Mesothelial cell of epicardium (in vitro differentiated cells): ENCODE results near the gene ZBTB32. TPM values are rescaled to one million over a fixed set of nuclear protein-coding genes. Genes with fewer than 3 reads are reported as not detected.
A peak's percentile ranks its signal among the peaks of the same experiment; 100 is the strongest.

Source experiments
- DNase-seq, 2 experiments: peaks; one replicate each; pipeline ENCODE4 v3.0.0; 2021; ENCODE audit warnings: low spot score in 2 of 2; ENCODE audit not compliant: unreplicated experiment in 2 of 2
- H3K27ac Mint-ChIP-seq: 2 replicates; pipeline ENCODE4 v1.8.0; 2021; ENCODE audit warnings: mixed read lengths
- H3K27me3 Mint-ChIP-seq: 2 replicates; pipeline ENCODE4 v1.8.0; 2021; ENCODE audit warnings: low read depth, mixed read lengths
- H3K36me3 Mint-ChIP-seq: 2 replicates; pipeline ENCODE4 v1.8.0; 2021; ENCODE audit warnings: mixed read lengths
- H3K4me1 Mint-ChIP-seq: 2 replicates; pipeline ENCODE4 v1.8.0; 2021; ENCODE audit warnings: mixed read lengths
- H3K4me3 Mint-ChIP-seq: 2 replicates; pipeline ENCODE4 v1.8.0; 2021; ENCODE audit warnings: mild to moderate bottlenecking, moderate library complexity, mixed read lengths
- H3K9me3 Mint-ChIP-seq: 2 replicates; pipeline ENCODE4 v1.8.0; 2021; ENCODE audit warnings: mixed read lengths
- CTCF ChIP-seq: fragments of 200-600 bp; sonication (generic); IDR thresholded peaks from one replicate; pipeline ENCODE4 v1.5.0; 2021; ENCODE audit warnings: antibody characterized with exemption; ENCODE audit not compliant: unreplicated experiment
- total RNA-seq: library from RNA; stranded (reverse); gene quantifications from 3 replicates; pipeline ENCODE4 v1.2.1, GENCODE V29; 2021

Gene ZBTB32
- total RNA-seq, 1 donor from 2014 or later = not detected

DNA sequence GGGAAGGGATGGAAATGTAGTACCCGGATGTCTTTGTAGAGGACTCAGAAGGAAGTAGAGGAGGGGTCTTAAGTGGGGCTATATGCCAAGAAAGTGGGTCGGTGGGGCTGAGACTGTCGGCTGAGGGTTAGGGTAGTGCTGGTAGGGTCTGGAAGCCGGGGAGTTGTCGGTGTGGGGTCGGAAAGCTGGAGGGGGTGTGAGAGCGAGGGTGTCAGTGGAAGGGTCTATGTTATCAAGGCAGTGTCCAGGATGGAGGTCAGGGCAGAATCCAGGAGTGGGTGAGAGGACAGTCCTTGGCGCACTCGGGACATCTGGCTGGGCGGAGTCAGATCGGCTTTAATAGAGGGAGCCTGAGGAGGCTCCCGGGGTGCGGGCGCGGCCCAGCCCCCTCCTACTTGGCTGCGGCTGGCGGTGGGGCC is 50.8 kb downstream of the ZBTB32 start:
- Mint-ChIP-seq H3K36me3 (peaks cover 4% of the 10 kb centered on the region), H3K4me3 (peak overlapping the region; percentile 53), H3K27me3 (peaks cover 9% of the 10 kb centered on the region), H3K4me1 (peaks cover 24% of the 10 kb centered on the region), H3K9me3 (no peaks in the 10 kb centered on the region), H3K27ac (peak overlapping the region; percentile 37)
- TF ChIP-seq CTCF = no peak
- DNase-seq = no peak

- peak overlapping the region; percentile 67 for H3K4me3 Mint-ChIP-seq
- peaks cover 9% of the 10 kb centered on the region for H3K27me3 Mint-ChIP-seq
- H3K9me3 Mint-ChIP-seq = no peaks in the 10 kb centered on the region
- peak overlapping the region; percentile 93 for H3K27ac Mint-ChIP-seq
- H3K4me1 Mint-ChIP-seq = peaks cover 21% of the 10 kb centered on the region
- no peak for DNase-seq
- TF ChIP-seq CTCF = no peak
- H3K36me3 Mint-ChIP-seq = peaks cover 4% of the 10 kb centered on the region
Observed at GRCh38 chr19:35755550-35756376, 51.4 kb downstream of the ZBTB32 start.

- Mint-ChIP-seq H3K27ac (peak within 1 kb of the TSS; percentile 96), H3K36me3 (peaks cover 4% of the 10 kb centered on the region), H3K4me1 (peaks cover 21% of the 10 kb centered on the region), H3K9me3 (no peaks in the 10 kb centered on the region), H3K27me3 (peaks cover 9% of the 10 kb centered on the region), H3K4me3 (peak within 1 kb of the TSS; percentile 97)
- peak in 1 of 2 experiments; percentile 55 for DNase-seq
- TF ChIP-seq CTCF = no peak
Observed at GRCh38 chr19:35756377-35757230, 52.2 kb downstream of the ZBTB32 start, which contains the start of gene HSPB6. Gene HSPB6 (minus strand): TSS chr19:35757029. CDS start chr19:35757008, 21 bp downstream.

DNA sequence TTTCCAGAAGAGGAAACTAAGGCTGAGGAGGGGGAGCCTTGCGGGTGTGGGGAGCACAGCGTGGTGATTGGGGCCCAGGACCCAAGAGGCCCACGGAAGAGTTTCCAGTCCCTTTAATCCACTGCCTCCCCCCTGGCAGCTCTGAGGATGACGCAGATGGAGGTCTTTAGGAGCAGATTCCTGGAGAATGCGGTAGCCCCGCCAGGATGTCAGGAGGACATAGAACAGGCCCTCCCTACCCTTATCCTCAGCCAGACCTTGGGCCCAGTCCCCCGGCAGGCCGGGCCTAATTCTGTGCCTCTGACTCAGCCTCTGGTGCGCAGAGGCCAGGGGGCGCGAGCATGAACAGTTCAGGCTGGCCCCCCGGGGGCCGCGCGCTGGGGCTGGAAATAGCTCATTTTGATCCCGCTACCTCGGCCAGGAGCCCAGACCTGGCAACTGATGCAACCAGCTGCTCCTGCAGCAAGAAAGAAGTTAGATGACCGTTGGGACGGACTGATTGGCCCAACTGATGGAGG is 52.9 kb downstream of the ZBTB32 start:
- peak in 1 of 2 experiments; percentile 75 for DNase-seq
- Mint-ChIP-seq H3K4me1 (peaks cover 21% of the 10 kb centered on the region), H3K9me3 (no peaks in the 10 kb centered on the region), H3K36me3 (peaks cover 4% of the 10 kb centered on the region), H3K27me3 (peaks cover 9% of the 10 kb centered on the region), H3K4me3 (peak overlapping the region; percentile 97), H3K27ac (peak overlapping the region; percentile 96)
- TF ChIP-seq CTCF = no peak

GRCh38 chr19:35757749-35758608 is 53.6 kb downstream of the ZBTB32 start, which contains the start of gene PROSER3:
Gene PROSER3 (plus strand): TSS chr19:35758176. CDS start chr19:35758216, 40 bp downstream.
- no peak for TF ChIP-seq CTCF
- peak; percentile 95 to 97 for DNase-seq
- peaks cover 21% of the 10 kb centered on the region for H3K4me1 Mint-ChIP-seq
- H3K27ac Mint-ChIP-seq = peak within 1 kb of the TSS; percentile 96
- peak within 1 kb of the TSS; percentile 97 for H3K4me3 Mint-ChIP-seq
- H3K27me3 Mint-ChIP-seq = peaks cover 9% of the 10 kb centered on the region
- H3K36me3 Mint-ChIP-seq = peaks cover 4% of the 10 kb centered on the region
- no peaks in the 10 kb centered on the region for H3K9me3 Mint-ChIP-seq
